ENCODE data around the gene ASPSCR1. TPM values are rescaled to one million over a fixed set of nuclear protein-coding genes. Genes with fewer than 3 reads are reported as not detected.

The ASPSCR1 gene
- total and polyA plus RNA-seq, 9 of the 15 experiments (the other 6 are each of a cell fraction or from before 2014, with no cell fraction given) = 0.90 to 36.9 (median 11.6) TPM

DNA sequence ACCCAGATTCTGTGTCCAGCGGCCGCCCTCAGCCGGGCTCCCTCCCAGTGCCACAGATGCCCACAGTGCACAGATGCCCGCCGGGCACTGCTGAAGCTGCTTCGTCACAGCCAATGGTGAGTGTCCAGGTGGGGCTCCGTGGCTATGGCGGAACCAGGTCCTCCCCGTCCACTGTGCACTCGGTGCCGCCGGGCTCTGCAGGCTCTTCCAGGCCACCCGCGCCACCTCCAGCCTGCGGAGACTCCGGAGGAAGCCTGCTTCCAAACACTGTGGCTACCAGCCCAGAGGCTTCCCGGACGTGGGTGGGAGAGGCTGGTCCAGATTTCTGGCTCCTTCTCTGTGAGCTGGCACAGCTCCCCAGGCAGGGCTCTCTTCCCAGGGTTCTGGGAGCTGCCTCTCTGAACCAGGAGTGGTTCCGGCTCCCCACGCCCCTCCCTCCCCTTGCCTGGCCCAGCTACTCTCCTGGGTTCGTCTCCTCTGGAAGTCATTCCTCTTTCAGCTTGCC, 37.5 kb upstream of the ASPSCR1 start (continued):
- no peak for TF ChIP-seq ZNF561 (CRISPR knock-in tag; conservative IDR thresholded peaks at IDR 0.05)
- no peak for TF ChIP-seq CCAR2 (IDR thresholded peaks at IDR 0.05; ENCODE audit: low read depth, low read length)
- TF ChIP-seq CREBBP (IDR thresholded peaks at IDR 0.05; ENCODE audit: low read depth, low read length) = no peak
- TF ChIP-seq SIN3B (IDR thresholded peaks at IDR 0.05; ENCODE audit: low read depth) = no peak
- no peak for TF ChIP-seq RAD21 (CRISPR knock-in tag; conservative IDR thresholded peaks at IDR 0.05 in 1 of 2, IDR thresholded peaks at IDR 0.05 in 1 of 2)
- no peak for TF ChIP-seq MLX (CRISPR knock-in tag; conservative IDR thresholded peaks at IDR 0.05)

DNA sequence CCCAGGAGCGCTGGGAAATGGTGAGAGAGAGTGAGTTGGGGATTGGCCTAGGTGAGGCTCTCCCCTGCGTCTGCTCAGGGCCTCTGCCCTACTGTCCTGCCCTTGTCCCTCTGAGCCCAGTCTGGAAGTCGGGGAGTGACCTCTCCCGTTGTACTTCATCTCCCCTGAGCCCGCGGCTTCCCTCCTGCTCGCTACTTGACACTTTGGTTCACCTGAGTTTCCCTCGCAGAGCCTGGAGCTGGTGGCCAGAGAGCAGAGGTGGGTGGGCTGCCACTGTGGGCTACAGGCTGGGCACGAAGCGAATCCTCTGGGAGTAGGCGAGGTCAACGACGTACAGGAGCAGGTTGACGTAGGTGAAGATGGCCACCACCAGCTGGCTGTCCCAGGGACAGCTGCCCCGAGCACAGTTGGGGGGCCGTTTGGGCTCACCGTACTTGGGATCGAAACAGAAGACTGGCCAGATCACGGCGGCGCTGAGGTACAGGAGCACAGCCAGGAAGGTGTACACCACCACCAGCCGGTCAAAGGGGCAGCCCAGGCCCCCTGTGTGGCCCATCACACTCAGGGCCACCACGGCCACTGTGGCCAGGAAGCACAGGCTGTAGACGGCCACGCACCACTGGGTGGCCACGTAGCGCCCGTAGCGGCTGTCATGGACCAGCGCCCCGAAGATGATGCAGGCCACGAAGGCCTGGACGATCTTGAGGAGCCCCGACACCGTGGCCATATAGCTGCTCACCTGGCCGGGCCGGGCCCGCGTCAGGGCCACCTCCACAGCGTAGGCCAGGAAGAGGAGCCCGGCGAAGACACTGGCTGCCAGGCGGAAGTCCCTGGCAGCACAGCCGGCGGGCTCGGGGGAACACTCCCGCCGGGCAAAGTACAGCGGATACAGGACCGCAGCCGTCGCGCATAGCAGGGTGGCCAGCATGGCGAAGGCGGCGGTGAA, 36.6 kb upstream of the ASPSCR1 start:
- in situ Hi-C loops (cut with MboI) (no loop called here), intact Hi-C loops (cut with micrococcal nuclease) (no loop called here)
- H2AFZ ChIP-seq (ENCODE audit: low read depth, low read length) = no peak overlapping the region
- H3K4me1 ChIP-seq (replicated peaks in 1 of 2; ENCODE audit: control insufficient read depth in 2 of 2, insufficient read depth in 2 of 2, low read length in 2 of 2) = peaks cover 5 to 60% of the 10 kb centered on the region in 2 experiments; a peak in 4 of 5 replicates
- peaks cover 13% of the 10 kb centered on the region for H3K79me2 ChIP-seq (ENCODE audit: control insufficient read depth, insufficient read depth, low read length)
- H3K27me3 ChIP-seq (ENCODE audit: control insufficient read depth in 2 of 2, insufficient read depth in 2 of 2, low read length in 2 of 2) = no peaks in the 10 kb centered on the region
- H3K27ac ChIP-seq (ENCODE audit: extremely low read depth, low read depth, low read length) = no peak overlapping the region
- no peaks in the 10 kb centered on the region for H4K20me1 ChIP-seq (replicated peaks; ENCODE audit: control insufficient read depth, insufficient read depth, low read length)
- peaks cover 2% of the 10 kb centered on the region for H3K9me1 ChIP-seq (ENCODE audit: control insufficient read depth, insufficient read depth, low read length)
- DNase-seq (ENCODE audit: extremely low read depth in 1 of 4, low spot score in 3 of 4) (no peak), ATAC-seq (no peak), FAIRE-seq (no peak)
- 80% methylated on average over 49 of the region's 56 CpGs for WGBS (ENCODE audit: insufficient coverage, low coverage, missing lambda C conversion rate)
- H3K4me3 ChIP-seq = no peak overlapping the region
- no peaks in the 10 kb centered on the region for H3K9me3 ChIP-seq (replicated peaks; ENCODE audit: control insufficient read depth, insufficient read depth, low read depth, low read length)
- ChIA-PET POLR2A (interaction anchor here (0.6 to 1.5 kb wide), 7 partner anchors 11 to 437 kb away, joined by 3 to 8 read pairs (median 3); partner anchors contain the start of gene MAFG), CTCF (ENCODE audit: low intra/inter-chr PET ratio) (no interaction called here)
- peaks cover 2% of the 10 kb centered on the region; the same call in 1 of the 3 replicates for H3K36me3 ChIP-seq (ENCODE audit: control insufficient read depth, insufficient read depth, low read length)
- H3K4me2 ChIP-seq (ENCODE audit: insufficient read depth, low read length) = no peak overlapping the region
- BruUV-seq (replicated peaks) = no TSS peak
- H3K9ac ChIP-seq (ENCODE audit: insufficient read depth in 1 of 2, low read depth in 2 of 2, low read length in 2 of 2) = peak overlapping the region in 1 of 2 experiments; percentile 55; a peak in 1 of 4 replicates
- TF ChIP-seq GABPB2 (CRISPR knock-in tag; conservative IDR thresholded peaks at IDR 0.05) = no peak
- TF ChIP-seq ZBTB9 (CRISPR knock-in tag; IDR thresholded peaks at IDR 0.05) = peak; percentile 79; the same call in 1 of the 2 replicates
- no peak for TF ChIP-seq KDM2B (CRISPR knock-in tag; IDR thresholded peaks at IDR 0.05)
- no peak for TF ChIP-seq OTX1 (CRISPR knock-in tag; IDR thresholded peaks at IDR 0.05)
- TF ChIP-seq FIP1L1 (IDR thresholded peaks at IDR 0.05; ENCODE audit: low read depth, low read length, poor library complexity, severe bottlenecking) = peak; percentile 27
- no peak for TF ChIP-seq ASH1L (IDR thresholded peaks at IDR 0.05; ENCODE audit: borderline replicate concordance, low read depth, partially characterized antibody)
- TF ChIP-seq ZZZ3 (IDR thresholded peaks at IDR 0.05) = no peak
- TF ChIP-seq RBM14 (IDR thresholded peaks at IDR 0.05; ENCODE audit: borderline replicate concordance, insufficient read depth, low read depth, low read length) = 0 out of 2 replicates have a peak, but pooled peaks have one; percentile 24
- no peak for TF ChIP-seq FOXO4 (CRISPR knock-in tag; IDR thresholded peaks at IDR 0.05)
- TF ChIP-seq ZNF436 (CRISPR knock-in tag; IDR thresholded peaks at IDR 0.05) = no peak

All from K562 (cell line).